Adrenal gland (tissue), 12 donors: Measurements from ENCODE around the gene PAX5. TPM values are rescaled to one million over a fixed set of nuclear protein-coding genes. Genes with fewer than 3 reads are reported as not detected.

ENCODE experiments used
- DNase-seq, 7 donors: peaks; one replicate each; pipeline ENCODE4 v3.0.0-alpha.2; 2019 to 2020
- H3K27ac ChIP-seq, 5 donors: fragments of 200-600 bp; sonication (generic) in 4 of 5; 1 replicate in 3 of 5; 2 replicates in 2 of 5; pipeline versions ENCODE4 v1.5.1 to v1.8.0; 2016 to 2020; ENCODE audit warnings: mild to moderate bottlenecking in 1 of 5
- H3K27me3 ChIP-seq: fragments of 200-600 bp; 2 replicates; pipeline ENCODE4 v1.8.0; 2021
- H3K36me3 ChIP-seq, 2 donors: fragments of 200-600 bp; replicated peaks in 1 of 2; 1 replicate in 1 of 2; 2 replicates in 1 of 2; pipeline versions ENCODE4 v1.5.1 to v1.8.0; 2018 to 2022
- H3K4me1 ChIP-seq, 2 donors: fragments of 200-600 bp; replicated peaks in 1 of 2; 1 replicate in 1 of 2; 2 replicates in 1 of 2; pipeline versions ENCODE4 v1.5.1 to v1.8.0; 2018 to 2021
- H3K4me3 ChIP-seq, 4 donors: fragments of 200-600 bp; sonication (generic) in 3 of 4; one replicate each; pipeline ENCODE4 v1.5.1; 2016 to 2018
- H3K9me3 ChIP-seq, 3 donors: fragments of 200-600 bp; sonication (generic) in 1 of 3; replicated peaks in 1 of 3; 1 replicate in 2 of 3; 2 replicates in 1 of 3; pipeline versions ENCODE4 v1.5.1 to v1.8.0; 2016 to 2021
- POLR2A ChIP-seq, 2 donors: fragments of 450-650 bp; IDR thresholded peaks; one replicate each; pipeline ENCODE4 v1.6.1; 2017; ENCODE audit warnings: antibody characterized with exemption in 2 of 2, mild to moderate bottlenecking in 2 of 2, moderate library complexity in 1 of 2
- WGBS, 4 donors: extraction: QIAGEN DNeasy Blood & Tissue Kit in 2 of 4; methylation state at CpG; one replicate each; pipeline versions ENCODE4 v1.1.5 to v1.1.7; 2013 to 2017; 5-methylcytosine and 5-hydroxymethylcytosine counted together
- intact Hi-C, 2 donors: fragments of 100-400 bp; cut with DNase I; formaldehyde crosslinking; loops; one replicate each; pipeline versions ENCODE4 v1.14.1 to v1.15.0; 2022 to 2023
- polyA plus RNA-seq, 3 donors: library from polyadenylated mRNA; stranded (reverse); fragments of 200-250 nt in 2 of 3; fragments of 350-450 nt in 1 of 3; fragmentation: Illumina TruSeq in 1 of 3; extraction: RNeasy Lipid Tissue Mini Kit (QIAGEN cat#74804) in 1 of 3; gene quantifications; one replicate each; pipeline ENCODE4 v1.2.3, GENCODE V29; 2013 to 2014
- total RNA-seq, 9 donors: library from RNA; depleted of rRNA in 4 of 9; stranded (reverse); fragments of >200 nt in 4 of 9; fragments of 120-200 nt in 1 of 9; fragmentation: NEBNext Ultra II Directional in 1 of 9; extraction: Animal tissue kit (Norgen Biotek cat#: 25700) in 1 of 9; gene quantifications; one replicate each; pipeline versions ENCODE4 v1.1.0 to v1.2.4, GENCODE V29; 2013 to 2023
- TF ChIP-seq, protein P1 (sequence below), 6 experiments: fragments of 450-650 bp in 4 of 6; fragments of 200-600 bp in 2 of 6; sonication (generic) in 1 of 6; IDR thresholded peaks; 1 replicate in 5 of 6; 2 replicates in 1 of 6; pipeline versions ENCODE4 v1.5.1 to v1.8.0; 2016 to 2021; ENCODE audit warnings: antibody characterized with exemption in 6 of 6, mild to moderate bottlenecking in 2 of 6, moderate library complexity in 1 of 6
- donor health status: healthy with polysubstance abuse.
- donor health status: Bipolar disorder and iron deficiency.
- donor health status: DM: yes; HTN: yes; CAD: no.
- donor health status: DM: no; HTN: no; CAD: no.
- donor health status: DM: no; HTN: no; CAD: no.
- donor health status: DM: yes; HTN: yes; CAD: no.

PAX5 gene
- total and polyA plus RNA-seq, 12 donors, result under 0.01 to 0.22 (median 0.09) TPM; not detected in 6

DNA sequence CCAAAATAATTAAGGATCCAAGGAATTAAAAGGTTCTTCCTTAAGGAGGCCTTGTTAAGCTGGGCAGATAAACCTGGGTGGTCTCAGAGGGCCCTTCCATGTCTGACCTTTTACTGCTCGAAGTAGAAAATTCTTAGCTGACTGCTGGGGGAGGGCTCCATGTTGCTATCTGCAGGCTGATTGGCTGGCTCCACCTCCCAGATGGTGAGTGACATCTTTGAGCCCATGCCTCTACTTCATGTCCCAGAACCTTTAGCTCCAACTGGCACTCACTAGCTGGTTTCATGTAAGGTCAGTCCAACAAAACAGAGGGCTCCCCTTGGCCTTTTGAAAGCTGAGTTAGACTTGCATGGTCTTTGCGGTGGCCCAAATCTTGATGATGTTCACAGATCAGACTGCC is 188.2 kb downstream of the PAX5 start:
- no peak overlapping the region for H3K4me3 ChIP-seq
- 87 to 93% (median 92%) methylated on average over 2 of the region's 2 CpGs; no CpG with 5 or more reads in 1 of the 4 donors for WGBS, 4 donors
- intact Hi-C loops, result no loop called here
- H3K27me3 ChIP-seq, result no peaks in the 10 kb centered on the region
- TF ChIP-seq POLR2A (IDR thresholded peaks at IDR 0.05), result no peak
- TF ChIP-seq, protein P1, sequence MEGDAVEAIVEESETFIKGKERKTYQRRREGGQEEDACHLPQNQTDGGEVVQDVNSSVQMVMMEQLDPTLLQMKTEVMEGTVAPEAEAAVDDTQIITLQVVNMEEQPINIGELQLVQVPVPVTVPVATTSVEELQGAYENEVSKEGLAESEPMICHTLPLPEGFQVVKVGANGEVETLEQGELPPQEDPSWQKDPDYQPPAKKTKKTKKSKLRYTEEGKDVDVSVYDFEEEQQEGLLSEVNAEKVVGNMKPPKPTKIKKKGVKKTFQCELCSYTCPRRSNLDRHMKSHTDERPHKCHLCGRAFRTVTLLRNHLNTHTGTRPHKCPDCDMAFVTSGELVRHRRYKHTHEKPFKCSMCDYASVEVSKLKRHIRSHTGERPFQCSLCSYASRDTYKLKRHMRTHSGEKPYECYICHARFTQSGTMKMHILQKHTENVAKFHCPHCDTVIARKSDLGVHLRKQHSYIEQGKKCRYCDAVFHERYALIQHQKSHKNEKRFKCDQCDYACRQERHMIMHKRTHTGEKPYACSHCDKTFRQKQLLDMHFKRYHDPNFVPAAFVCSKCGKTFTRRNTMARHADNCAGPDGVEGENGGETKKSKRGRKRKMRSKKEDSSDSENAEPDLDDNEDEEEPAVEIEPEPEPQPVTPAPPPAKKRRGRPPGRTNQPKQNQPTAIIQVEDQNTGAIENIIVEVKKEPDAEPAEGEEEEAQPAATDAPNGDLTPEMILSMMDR (IDR thresholded peaks at IDR 0.05), result no peak
- H3K36me3 ChIP-seq, result no peaks in the 10 kb centered on the region
- H3K27ac ChIP-seq, result no peak overlapping the region
- no peak for DNase-seq
- no peaks in the 10 kb centered on the region for H3K4me1 ChIP-seq
- no peaks in the 10 kb centered on the region for H3K9me3 ChIP-seq

DNA sequence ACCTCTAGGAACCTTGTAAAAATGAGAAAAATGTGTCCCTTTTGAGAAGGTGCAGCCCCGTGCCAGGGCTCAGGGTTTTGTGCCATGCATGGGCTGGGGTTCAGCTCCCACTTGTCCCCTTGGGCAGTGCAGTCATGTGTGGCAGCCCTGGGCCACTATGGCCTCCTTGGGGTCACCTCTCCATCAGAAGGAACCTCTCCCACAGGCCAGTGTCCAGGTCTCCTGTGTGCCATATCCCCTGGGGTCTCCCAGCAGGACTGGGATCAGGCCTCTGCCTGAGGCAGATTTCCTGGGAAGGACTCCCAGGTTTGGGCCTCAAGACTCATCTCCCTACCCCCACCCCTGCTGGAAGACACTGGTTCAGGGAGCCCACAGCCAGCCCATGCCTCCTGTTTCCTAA is 189.1 kb downstream of the PAX5 start:
- 89 to 100% (median 92%) methylated on average over 1 of the region's 1 CpG; no CpG with 5 or more reads in 1 of the 4 donors for WGBS, 4 donors
- no peak overlapping the region for H3K4me3 ChIP-seq
- H3K4me1 ChIP-seq, result no peaks in the 10 kb centered on the region
- H3K9me3 ChIP-seq, result no peaks in the 10 kb centered on the region
- H3K27me3 ChIP-seq, result no peaks in the 10 kb centered on the region
- H3K27ac ChIP-seq, result no peak overlapping the region
- intact Hi-C loops, result no loop called here
- no peak for DNase-seq
- no peaks in the 10 kb centered on the region for H3K36me3 ChIP-seq
- TF ChIP-seq, protein P1 (IDR thresholded peaks at IDR 0.05), result no peak
- TF ChIP-seq POLR2A (IDR thresholded peaks at IDR 0.05), result no peak

DNA sequence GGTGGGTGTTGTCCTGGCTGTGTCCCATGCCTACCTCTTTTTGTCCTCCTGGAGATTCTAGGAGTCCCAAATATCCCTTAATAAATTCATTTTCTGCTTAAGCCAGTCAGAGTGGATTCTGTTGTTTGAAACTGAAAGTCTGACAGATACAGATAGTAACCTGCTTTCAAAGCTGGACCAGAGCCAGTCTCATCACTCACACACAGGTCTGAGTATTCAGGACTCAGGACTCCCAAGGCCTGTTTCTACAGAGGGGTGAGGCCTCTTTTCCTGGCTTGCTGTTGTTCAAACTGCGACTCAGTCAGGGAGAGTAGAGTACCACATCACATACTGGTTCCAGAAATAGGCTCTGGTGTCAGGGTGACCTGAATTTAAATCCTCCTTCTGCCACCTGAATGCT is 190.1 kb downstream of the PAX5 start:
- WGBS, 4 donors, result 69 to 89% (median 76%) methylated on average over 1 of the region's 1 CpG
- H3K4me1 ChIP-seq, result no peaks in the 10 kb centered on the region
- TF ChIP-seq POLR2A (IDR thresholded peaks at IDR 0.05), result no peak
- TF ChIP-seq, protein P1 (IDR thresholded peaks at IDR 0.05), result no peak
- no peak overlapping the region for H3K27ac ChIP-seq
- DNase-seq, result no peak
- no peaks in the 10 kb centered on the region for H3K27me3 ChIP-seq
- intact Hi-C loops, result no loop called here
- H3K9me3 ChIP-seq, result no peaks in the 10 kb centered on the region
- H3K36me3 ChIP-seq, result no peaks in the 10 kb centered on the region
- no peak overlapping the region for H3K4me3 ChIP-seq

DNA sequence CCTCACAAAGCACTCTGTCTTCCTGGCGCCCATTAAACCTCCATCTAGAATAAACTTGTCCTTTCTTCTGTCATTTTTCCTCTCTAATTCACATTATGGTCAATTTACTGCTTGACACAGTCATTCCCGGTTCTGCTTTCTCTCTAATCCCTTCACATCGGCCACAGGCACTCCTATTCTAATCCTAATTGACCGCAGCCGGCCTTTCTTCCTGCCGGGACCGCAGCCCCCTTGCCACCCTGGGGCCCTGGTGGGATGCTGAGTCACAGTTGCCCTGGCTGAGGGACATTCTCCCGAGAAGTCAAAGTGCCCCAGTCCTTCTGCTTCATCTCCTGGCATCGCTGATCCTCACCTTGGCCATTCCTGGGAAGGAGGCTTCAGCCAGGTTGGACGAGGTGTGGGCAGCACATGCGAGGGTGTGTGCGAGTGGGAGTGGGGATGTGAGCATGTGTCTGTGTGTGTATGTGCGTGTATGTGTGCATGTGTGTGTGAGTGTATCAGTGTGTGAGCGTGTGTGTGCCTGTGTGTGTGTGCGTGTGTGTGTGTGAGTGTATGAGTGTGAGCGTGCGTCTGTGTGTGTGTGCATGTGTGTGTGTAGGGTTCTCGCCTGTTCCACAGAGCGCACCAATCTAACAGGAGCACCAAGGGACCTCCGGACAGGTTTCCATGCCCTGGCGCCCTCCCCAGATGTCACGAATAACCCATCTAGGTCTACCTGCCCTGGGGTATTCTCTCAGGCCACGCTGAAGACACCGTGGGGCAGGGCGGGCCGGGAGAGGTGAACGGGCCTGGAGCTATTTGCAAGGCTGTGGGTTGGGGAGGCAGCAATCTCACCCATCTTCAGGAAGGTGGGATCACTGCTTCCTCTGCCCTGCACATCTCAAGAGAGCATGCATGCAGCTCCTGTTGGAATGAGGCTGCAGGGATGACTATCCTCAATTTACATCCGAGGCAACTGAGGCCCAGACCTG is 191.2 kb downstream of the PAX5 start:
- no peak for TF ChIP-seq POLR2A (IDR thresholded peaks at IDR 0.05)
- TF ChIP-seq, protein P1 (IDR thresholded peaks at IDR 0.05), result no peak
- H3K27me3 ChIP-seq, result no peaks in the 10 kb centered on the region
- WGBS, 4 donors, result 67 to 83% (median 77%) methylated on average over 16 to 28 of the region's 28 CpGs
- H3K36me3 ChIP-seq, result no peaks in the 10 kb centered on the region
- H3K4me1 ChIP-seq, result no peaks in the 10 kb centered on the region
- H3K27ac ChIP-seq, result no peak overlapping the region
- no peak for DNase-seq
- H3K9me3 ChIP-seq, result no peaks in the 10 kb centered on the region
- no peak overlapping the region for H3K4me3 ChIP-seq
- intact Hi-C loops, result no loop called here
